Vagina (tissue), 2 donors: ENCODE data around the gene DOCK4.

Experiments
- CTCF ChIP-seq, 3 experiments: fragments of 450-650 bp in 2 of 3; fragments of 200-600 bp in 1 of 3; sonication (generic) in 1 of 3; IDR thresholded peaks; one replicate each; pipeline ENCODE4 v1.5.1; 2017 to 2019; ENCODE audit warnings: antibody characterized with exemption in 3 of 3, mild to moderate bottlenecking in 2 of 3, moderate library complexity in 2 of 3
- POLR2A ChIP-seq, 2 donors: fragments of 450-650 bp; IDR thresholded peaks; one replicate each; pipeline ENCODE4 v1.6.1; 2017; ENCODE audit warnings: antibody characterized with exemption in 2 of 2, mild to moderate bottlenecking in 2 of 2, moderate library complexity in 2 of 2
- POLR2AphosphoS5 ChIP-seq, 2 donors: sonication (generic); formaldehyde crosslinking; IDR thresholded peaks; one replicate each; pipeline ENCODE4 v1.9.0; 2017; ENCODE audit warnings: antibody characterized with exemption in 2 of 2, mild to moderate bottlenecking in 2 of 2, low read depth in 1 of 2; ENCODE audit not compliant: insufficient read depth in 1 of 2

DNA sequence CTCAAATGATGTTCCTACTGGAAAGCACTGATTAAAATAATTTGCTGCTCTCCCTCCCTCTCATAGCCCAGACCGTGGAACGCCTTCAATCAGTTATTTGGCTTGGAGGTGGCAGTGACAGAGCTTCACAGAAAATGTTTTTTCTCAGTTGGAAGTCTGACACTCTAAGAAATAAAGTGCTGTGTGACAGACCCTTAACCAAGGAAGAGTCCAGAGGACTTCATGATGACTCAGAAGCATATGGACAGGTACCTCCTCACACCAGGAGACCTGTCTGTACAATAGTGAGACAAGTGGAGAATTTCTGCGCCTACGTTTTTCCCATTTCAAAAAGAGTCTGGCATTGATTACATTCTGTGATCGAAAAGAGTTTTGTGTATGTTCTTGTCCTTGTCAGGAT lies 295.5 kb downstream of the DOCK4 start:
- TF ChIP-seq CTCF (IDR thresholded peaks at IDR 0.05) (no peak), POLR2A (IDR thresholded peaks at IDR 0.05) (no peak), POLR2AphosphoS5 (IDR thresholded peaks at IDR 0.05; ENCODE audit: insufficient read depth in 1 of 2, low read depth in 1 of 2) (no peak)
